ENCODE measurements around the gene C11orf52. TPM values are rescaled to one million over a fixed set of nuclear protein-coding genes. Genes with fewer than 3 reads are reported as not detected.

The C11orf52 gene
- total RNA-seq = 10 to 100 TPM in 1 of 4 donors, 1 to 10 TPM in 3; 7.5 to 10.4 (median 9.7) TPM

GRCh38 chr11:111918390-111919256 is at the start of gene C11orf52:
C11orf52 (plus strand) TSS chr11:111918913; CDS start chr11:111918973, 60 bp downstream.
- TF ChIP-seq POLR2A (IDR thresholded peaks at IDR 0.05) (no peak), EP300 (IDR thresholded peaks at IDR 0.05) (no peak), POLR2AphosphoS5 (IDR thresholded peaks at IDR 0.05) (no peak)
- TF ChIP-seq, protein P1, sequence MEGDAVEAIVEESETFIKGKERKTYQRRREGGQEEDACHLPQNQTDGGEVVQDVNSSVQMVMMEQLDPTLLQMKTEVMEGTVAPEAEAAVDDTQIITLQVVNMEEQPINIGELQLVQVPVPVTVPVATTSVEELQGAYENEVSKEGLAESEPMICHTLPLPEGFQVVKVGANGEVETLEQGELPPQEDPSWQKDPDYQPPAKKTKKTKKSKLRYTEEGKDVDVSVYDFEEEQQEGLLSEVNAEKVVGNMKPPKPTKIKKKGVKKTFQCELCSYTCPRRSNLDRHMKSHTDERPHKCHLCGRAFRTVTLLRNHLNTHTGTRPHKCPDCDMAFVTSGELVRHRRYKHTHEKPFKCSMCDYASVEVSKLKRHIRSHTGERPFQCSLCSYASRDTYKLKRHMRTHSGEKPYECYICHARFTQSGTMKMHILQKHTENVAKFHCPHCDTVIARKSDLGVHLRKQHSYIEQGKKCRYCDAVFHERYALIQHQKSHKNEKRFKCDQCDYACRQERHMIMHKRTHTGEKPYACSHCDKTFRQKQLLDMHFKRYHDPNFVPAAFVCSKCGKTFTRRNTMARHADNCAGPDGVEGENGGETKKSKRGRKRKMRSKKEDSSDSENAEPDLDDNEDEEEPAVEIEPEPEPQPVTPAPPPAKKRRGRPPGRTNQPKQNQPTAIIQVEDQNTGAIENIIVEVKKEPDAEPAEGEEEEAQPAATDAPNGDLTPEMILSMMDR (IDR thresholded peaks at IDR 0.05) = no peak
- peak within 1 kb of the TSS; percentile 27 for H3K4me3 ChIP-seq
- no peaks in the 10 kb centered on the region for H3K36me3 ChIP-seq
- peak in 1 of 2 donors; percentile 75 for DNase-seq (ENCODE audit: low spot score in 2 of 2)
- H3K27ac ChIP-seq = peak within 1 kb of the TSS; percentile 86
- no peaks in the 10 kb centered on the region for H3K9me3 ChIP-seq
- 30% methylated on average over 14 of the region's 19 CpGs for WGBS
- no peaks in the 10 kb centered on the region for H3K27me3 ChIP-seq
- H3K4me1 ChIP-seq = peaks cover 38% of the 10 kb centered on the region

GRCh38 chr11:111870113-111870512 is 48.6 kb upstream of the C11orf52 start:
- TF ChIP-seq POLR2A (IDR thresholded peaks at IDR 0.05) = no peak
- TF ChIP-seq, protein P1 (IDR thresholded peaks at IDR 0.05) = no peak
- TF ChIP-seq POLR2AphosphoS5 (IDR thresholded peaks at IDR 0.05) = no peak
- TF ChIP-seq EP300 (IDR thresholded peaks at IDR 0.05) = no peak
- Histone ChIP-seq H3K27me3 (no peaks in the 10 kb centered on the region), H3K4me1 (peaks cover 22% of the 10 kb centered on the region), H3K9me3 (no peaks in the 10 kb centered on the region), H3K4me3 (peak overlapping the region; percentile 72), H3K27ac (no peak overlapping the region), H3K36me3 (peaks cover 33% of the 10 kb centered on the region)
- DNase-seq (ENCODE audit: low spot score in 2 of 2) = no peak
- 95% methylated on average over 1 of the region's 1 CpG for WGBS

GRCh38 chr11:111870522-111870885 is 48.2 kb upstream of the C11orf52 start:
- no peak for TF ChIP-seq POLR2A (IDR thresholded peaks at IDR 0.05)
- TF ChIP-seq, protein P1 (IDR thresholded peaks at IDR 0.05) = no peak
- TF ChIP-seq POLR2AphosphoS5 (IDR thresholded peaks at IDR 0.05) = no peak
- TF ChIP-seq EP300 (IDR thresholded peaks at IDR 0.05) = no peak
- DNase-seq (ENCODE audit: low spot score in 2 of 2) = no peak
- peaks cover 22% of the 10 kb centered on the region for H3K4me1 ChIP-seq
- H3K27me3 ChIP-seq = no peaks in the 10 kb centered on the region
- peak overlapping the region; percentile 78 for H3K27ac ChIP-seq
- peak overlapping the region; percentile 72 for H3K4me3 ChIP-seq
- H3K36me3 ChIP-seq = peaks cover 31% of the 10 kb centered on the region
- H3K9me3 ChIP-seq = no peaks in the 10 kb centered on the region

- under 1% methylated on average over 17 of the region's 51 CpGs for WGBS
- H3K4me1 ChIP-seq = peaks cover 22% of the 10 kb centered on the region
- no peaks in the 10 kb centered on the region for H3K9me3 ChIP-seq
- TF ChIP-seq, protein P1 (IDR thresholded peaks at IDR 0.05) = peak; percentile 18 to 20
- TF ChIP-seq POLR2AphosphoS5 (IDR thresholded peaks at IDR 0.05) (peak in 2 of 3 donors; percentile 49 to 88), EP300 (IDR thresholded peaks at IDR 0.05) (no peak)
- peak; percentile 86 to 91 for DNase-seq (ENCODE audit: low spot score in 2 of 2)
- peaks cover 26% of the 10 kb centered on the region for H3K36me3 ChIP-seq
- H3K27me3 ChIP-seq = no peaks in the 10 kb centered on the region
- H3K27ac ChIP-seq = peak within 1 kb of the TSS; percentile 78
- H3K4me3 ChIP-seq = peak within 1 kb of the TSS; percentile 72
Observed at GRCh38 chr11:111870886-111871692, 47.6 kb upstream of the C11orf52 start, which contains the start of gene ALG9. ALG9 (minus strand) TSS chr11:111871581; CDS start chr11:111871482, 99 bp downstream.

Data from suprapubic skin (tissue), 4 donors.